Measurements from ENCODE around the gene PCAT6.

- TF ChIP-seq POLR2AphosphoS5 (IDR thresholded peaks at IDR 0.05; ENCODE audit: insufficient read depth, low read depth, low read length), result no peak
- TF ChIP-seq, protein P1, sequence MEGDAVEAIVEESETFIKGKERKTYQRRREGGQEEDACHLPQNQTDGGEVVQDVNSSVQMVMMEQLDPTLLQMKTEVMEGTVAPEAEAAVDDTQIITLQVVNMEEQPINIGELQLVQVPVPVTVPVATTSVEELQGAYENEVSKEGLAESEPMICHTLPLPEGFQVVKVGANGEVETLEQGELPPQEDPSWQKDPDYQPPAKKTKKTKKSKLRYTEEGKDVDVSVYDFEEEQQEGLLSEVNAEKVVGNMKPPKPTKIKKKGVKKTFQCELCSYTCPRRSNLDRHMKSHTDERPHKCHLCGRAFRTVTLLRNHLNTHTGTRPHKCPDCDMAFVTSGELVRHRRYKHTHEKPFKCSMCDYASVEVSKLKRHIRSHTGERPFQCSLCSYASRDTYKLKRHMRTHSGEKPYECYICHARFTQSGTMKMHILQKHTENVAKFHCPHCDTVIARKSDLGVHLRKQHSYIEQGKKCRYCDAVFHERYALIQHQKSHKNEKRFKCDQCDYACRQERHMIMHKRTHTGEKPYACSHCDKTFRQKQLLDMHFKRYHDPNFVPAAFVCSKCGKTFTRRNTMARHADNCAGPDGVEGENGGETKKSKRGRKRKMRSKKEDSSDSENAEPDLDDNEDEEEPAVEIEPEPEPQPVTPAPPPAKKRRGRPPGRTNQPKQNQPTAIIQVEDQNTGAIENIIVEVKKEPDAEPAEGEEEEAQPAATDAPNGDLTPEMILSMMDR (IDR thresholded peaks at IDR 0.05; ENCODE audit: extremely low read depth in 1 of 2, insufficient read depth in 1 of 2, low read depth in 1 of 2, low read length in 2 of 2), result no peak
Measured at GRCh38 chr1:202800742-202801141, 10.0 kb upstream of the PCAT6 start.
